ENCODE data around the gene GYPE.
"Not testable (repeated sequence)": the region's sequence is repeated elsewhere in the genome, so short reads cannot be mapped to it uniquely, and the experiment has no call there.

DNA sequence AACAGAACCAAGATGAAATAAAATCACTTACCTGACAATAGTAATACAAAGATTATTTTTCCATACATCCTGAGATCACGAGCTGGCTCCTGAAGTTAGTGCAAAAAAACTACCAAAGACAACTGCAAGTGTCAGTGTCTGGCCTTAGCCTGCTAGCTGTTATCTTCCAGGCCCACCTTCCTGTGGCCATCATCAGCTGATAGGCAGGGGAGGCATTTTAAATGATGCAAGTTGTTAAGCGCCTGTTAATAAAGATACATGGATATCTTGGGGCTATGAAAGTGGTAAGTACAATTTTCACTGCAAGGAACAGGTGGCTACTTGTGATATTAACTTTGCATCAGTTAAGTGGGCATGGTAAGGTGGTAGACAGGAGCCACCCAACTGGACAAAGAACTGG lies at the start of gene GYPE:
- not testable (repeated sequence) for TF ChIP-seq HDAC2 (IDR thresholded peaks at IDR 0.05); NFIC (IDR thresholded peaks at IDR 0.05; ENCODE audit: low read depth, low read length); FOXM1 (IDR thresholded peaks at IDR 0.05; ENCODE audit: low read depth, low read length); POLR2A (IDR thresholded peaks at IDR 0.05; ENCODE audit: low read depth, low read length); DPF2 (IDR thresholded peaks at IDR 0.05); SMC3 (IDR thresholded peaks at IDR 0.05; ENCODE audit: borderline replicate concordance, low read length); CREB1 (IDR thresholded peaks at IDR 0.05; ENCODE audit: low read depth)
- TF ChIP-seq, protein P1, sequence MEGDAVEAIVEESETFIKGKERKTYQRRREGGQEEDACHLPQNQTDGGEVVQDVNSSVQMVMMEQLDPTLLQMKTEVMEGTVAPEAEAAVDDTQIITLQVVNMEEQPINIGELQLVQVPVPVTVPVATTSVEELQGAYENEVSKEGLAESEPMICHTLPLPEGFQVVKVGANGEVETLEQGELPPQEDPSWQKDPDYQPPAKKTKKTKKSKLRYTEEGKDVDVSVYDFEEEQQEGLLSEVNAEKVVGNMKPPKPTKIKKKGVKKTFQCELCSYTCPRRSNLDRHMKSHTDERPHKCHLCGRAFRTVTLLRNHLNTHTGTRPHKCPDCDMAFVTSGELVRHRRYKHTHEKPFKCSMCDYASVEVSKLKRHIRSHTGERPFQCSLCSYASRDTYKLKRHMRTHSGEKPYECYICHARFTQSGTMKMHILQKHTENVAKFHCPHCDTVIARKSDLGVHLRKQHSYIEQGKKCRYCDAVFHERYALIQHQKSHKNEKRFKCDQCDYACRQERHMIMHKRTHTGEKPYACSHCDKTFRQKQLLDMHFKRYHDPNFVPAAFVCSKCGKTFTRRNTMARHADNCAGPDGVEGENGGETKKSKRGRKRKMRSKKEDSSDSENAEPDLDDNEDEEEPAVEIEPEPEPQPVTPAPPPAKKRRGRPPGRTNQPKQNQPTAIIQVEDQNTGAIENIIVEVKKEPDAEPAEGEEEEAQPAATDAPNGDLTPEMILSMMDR (IDR thresholded peaks at IDR 0.05 in 2 of 3, conservative IDR thresholded peaks at IDR 0.05 in 1 of 3; ENCODE audit: control insufficient read depth in 2 of 3, extremely low read depth in 1 of 3, insufficient read depth in 1 of 3, low read depth in 3 of 3, low read length in 3 of 3), result not testable (repeated sequence)
- TF ChIP-seq, protein P2, sequence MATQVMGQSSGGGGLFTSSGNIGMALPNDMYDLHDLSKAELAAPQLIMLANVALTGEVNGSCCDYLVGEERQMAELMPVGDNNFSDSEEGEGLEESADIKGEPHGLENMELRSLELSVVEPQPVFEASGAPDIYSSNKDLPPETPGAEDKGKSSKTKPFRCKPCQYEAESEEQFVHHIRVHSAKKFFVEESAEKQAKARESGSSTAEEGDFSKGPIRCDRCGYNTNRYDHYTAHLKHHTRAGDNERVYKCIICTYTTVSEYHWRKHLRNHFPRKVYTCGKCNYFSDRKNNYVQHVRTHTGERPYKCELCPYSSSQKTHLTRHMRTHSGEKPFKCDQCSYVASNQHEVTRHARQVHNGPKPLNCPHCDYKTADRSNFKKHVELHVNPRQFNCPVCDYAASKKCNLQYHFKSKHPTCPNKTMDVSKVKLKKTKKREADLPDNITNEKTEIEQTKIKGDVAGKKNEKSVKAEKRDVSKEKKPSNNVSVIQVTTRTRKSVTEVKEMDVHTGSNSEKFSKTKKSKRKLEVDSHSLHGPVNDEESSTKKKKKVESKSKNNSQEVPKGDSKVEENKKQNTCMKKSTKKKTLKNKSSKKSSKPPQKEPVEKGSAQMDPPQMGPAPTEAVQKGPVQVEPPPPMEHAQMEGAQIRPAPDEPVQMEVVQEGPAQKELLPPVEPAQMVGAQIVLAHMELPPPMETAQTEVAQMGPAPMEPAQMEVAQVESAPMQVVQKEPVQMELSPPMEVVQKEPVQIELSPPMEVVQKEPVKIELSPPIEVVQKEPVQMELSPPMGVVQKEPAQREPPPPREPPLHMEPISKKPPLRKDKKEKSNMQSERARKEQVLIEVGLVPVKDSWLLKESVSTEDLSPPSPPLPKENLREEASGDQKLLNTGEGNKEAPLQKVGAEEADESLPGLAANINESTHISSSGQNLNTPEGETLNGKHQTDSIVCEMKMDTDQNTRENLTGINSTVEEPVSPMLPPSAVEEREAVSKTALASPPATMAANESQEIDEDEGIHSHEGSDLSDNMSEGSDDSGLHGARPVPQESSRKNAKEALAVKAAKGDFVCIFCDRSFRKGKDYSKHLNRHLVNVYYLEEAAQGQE (IDR thresholded peaks at IDR 0.05; ENCODE audit: low read depth, low read length), result not testable (repeated sequence)

All from GM12878 (cell line).